LNCAP (cell line): ENCODE results near the gene PTPRD.

Experiments
- TF ChIP-seq, protein P1 (sequence below): fragments of 450-650 bp; IDR thresholded peaks from 2 replicates; pipeline ENCODE4 v1.5.1; 2017; ENCODE audit warnings: mild to moderate bottlenecking

PTPRD gene

GRCh38 chr9:8382777-8383527 is 2229.8 kb downstream of the PTPRD start:
- TF ChIP-seq, protein P1, sequence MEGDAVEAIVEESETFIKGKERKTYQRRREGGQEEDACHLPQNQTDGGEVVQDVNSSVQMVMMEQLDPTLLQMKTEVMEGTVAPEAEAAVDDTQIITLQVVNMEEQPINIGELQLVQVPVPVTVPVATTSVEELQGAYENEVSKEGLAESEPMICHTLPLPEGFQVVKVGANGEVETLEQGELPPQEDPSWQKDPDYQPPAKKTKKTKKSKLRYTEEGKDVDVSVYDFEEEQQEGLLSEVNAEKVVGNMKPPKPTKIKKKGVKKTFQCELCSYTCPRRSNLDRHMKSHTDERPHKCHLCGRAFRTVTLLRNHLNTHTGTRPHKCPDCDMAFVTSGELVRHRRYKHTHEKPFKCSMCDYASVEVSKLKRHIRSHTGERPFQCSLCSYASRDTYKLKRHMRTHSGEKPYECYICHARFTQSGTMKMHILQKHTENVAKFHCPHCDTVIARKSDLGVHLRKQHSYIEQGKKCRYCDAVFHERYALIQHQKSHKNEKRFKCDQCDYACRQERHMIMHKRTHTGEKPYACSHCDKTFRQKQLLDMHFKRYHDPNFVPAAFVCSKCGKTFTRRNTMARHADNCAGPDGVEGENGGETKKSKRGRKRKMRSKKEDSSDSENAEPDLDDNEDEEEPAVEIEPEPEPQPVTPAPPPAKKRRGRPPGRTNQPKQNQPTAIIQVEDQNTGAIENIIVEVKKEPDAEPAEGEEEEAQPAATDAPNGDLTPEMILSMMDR = no peak

DNA sequence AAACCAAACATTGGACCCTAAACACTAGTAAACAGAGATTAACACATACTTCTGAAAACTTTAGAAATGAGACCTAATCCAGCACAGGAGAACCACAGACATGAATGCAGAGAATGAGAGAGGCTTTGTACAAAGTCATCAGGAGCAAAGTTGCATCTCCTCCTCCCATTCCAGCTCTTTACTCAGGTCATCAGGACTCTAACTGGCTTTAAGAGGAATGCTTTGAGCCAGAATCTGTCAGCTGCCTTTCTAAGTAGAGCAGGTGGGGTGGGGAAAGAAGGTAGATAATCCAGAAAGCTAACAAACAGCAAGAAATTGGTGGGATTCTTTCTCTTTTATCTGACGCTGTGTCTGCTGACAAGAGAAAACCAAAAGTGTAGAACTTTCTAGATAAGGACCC is 2230.5 kb downstream of the PTPRD start:
- TF ChIP-seq, protein P1 = no peak

GRCh38 chr9:8381601-8382000 is 2231.2 kb downstream of the PTPRD start:
- TF ChIP-seq, protein P1 = no peak

GRCh38 chr9:8374471-8374870 is 2238.3 kb downstream of the PTPRD start:
- TF ChIP-seq, protein P1 = no peak

GRCh38 chr9:8371686-8372085 is 2241.1 kb downstream of the PTPRD start:
- TF ChIP-seq, protein P1 = no peak

DNA sequence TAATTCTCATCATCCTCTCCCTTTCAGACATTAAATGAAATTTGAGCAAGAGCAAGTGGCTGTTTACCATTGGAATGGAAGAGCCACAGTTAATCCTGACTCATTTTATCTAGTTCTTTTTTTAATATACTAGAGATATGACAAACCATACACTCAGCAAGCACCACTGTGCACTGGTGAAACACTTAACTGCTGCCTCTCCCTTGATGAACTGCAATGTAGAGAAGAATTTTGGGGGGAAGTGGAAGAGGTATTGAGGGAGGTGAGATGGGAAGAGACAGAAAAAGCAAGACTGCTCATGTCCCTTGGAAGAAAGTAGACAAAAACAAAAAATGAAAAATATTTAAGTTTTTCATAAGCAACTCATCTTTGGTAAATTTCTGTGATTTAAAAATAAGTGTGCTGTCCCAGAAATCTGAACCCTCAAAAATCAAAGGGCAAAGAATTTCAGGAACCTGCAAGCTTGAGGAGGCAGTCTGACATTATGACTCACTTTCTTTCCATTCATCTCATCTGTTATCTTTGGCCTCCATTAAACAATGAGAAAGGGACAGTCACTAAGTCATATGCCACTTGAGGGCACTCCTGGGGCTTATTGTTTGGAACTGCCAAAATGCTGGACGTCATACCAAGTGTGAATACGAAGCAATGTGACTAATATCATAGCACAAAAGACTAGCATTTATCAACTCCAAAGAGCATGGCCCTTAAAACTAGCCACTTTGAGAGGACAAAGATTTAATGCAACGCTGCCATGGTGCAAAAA is 2246.5 kb downstream of the PTPRD start:
- TF ChIP-seq, protein P1 = no peak

- TF ChIP-seq, protein P1 = no peak
Observed at GRCh38 chr9:8365466-8366160, 2247.2 kb downstream of the PTPRD start.
